H1 (cell line): ENCODE measurements around the gene PSD2. TPM values are rescaled to one million over a fixed set of nuclear protein-coding genes. Genes with fewer than 3 reads are reported as not detected.

Experiments
- CTCF ChIA-PET: fragments of 300-600 bp; sonication (Branson Sonifier 250); formaldehyde crosslinking; loops from one replicate; lab custom pipeline; 2021; ENCODE audit not compliant: partially characterized antibody; lab: Charles Lee
- POLR2A ChIA-PET: fragments of 300-600 bp; sonication (Branson Sonifier 250); formaldehyde crosslinking; loops from one replicate; lab custom pipeline; 2021; ENCODE audit warnings: inconsistent platforms; ENCODE audit not compliant: partially characterized antibody; lab: Charles Lee
- DNase-seq, 2 experiments: peaks; one replicate each; pipeline versions ENCODE4 v3.0.0 to v3.0.0-alpha.2; 2010 to 2022; ENCODE audit warnings: low spot score in 2 of 2, low read depth in 1 of 2, mixed read lengths in 1 of 2
- FAIRE-seq: peaks from 2 replicates; lab custom pipeline; 2011; peaks lifted over from hg19 to GRCh38; lab: Jason Lieb, UNC
- H2AFZ ChIP-seq: 2 replicates; pipeline ENCODE4 v1.8.1; 2012; ENCODE audit warnings: low read length, inconsistent platforms
- H2AK5ac ChIP-seq: 2 replicates; pipeline ENCODE4 v1.6.1; 2013; ENCODE audit warnings: low read depth, low read length
- H2BK120ac ChIP-seq: replicated peaks from 2 replicates; pipeline ENCODE3; 2013; ENCODE audit warnings: low read depth, low read length, inconsistent platforms
- H2BK12ac ChIP-seq: 2 replicates; pipeline ENCODE4 v1.6.1; 2013; ENCODE audit warnings: low read depth, low read length
- H2BK15ac ChIP-seq: 2 replicates; pipeline ENCODE4 v1.6.1; 2013; ENCODE audit warnings: low read length
- H2BK20ac ChIP-seq: 2 replicates; pipeline ENCODE4 v1.6.1; 2013; ENCODE audit warnings: low read length
- H2BK5ac ChIP-seq: 2 replicates; pipeline ENCODE4 v1.6.1; 2013; ENCODE audit warnings: low read depth, low read length
- H3K14ac ChIP-seq: 2 replicates; pipeline ENCODE4 v1.6.1; 2013; ENCODE audit warnings: inconsistent platforms; ENCODE audit not compliant: insufficient read length
- H3K18ac ChIP-seq: 2 replicates; pipeline ENCODE4 v1.6.1; 2013; ENCODE audit warnings: low read length; ENCODE audit errors: extremely low read depth
- H3K23ac ChIP-seq: 2 replicates; pipeline ENCODE4 v1.6.1; 2013; ENCODE audit warnings: inconsistent platforms; ENCODE audit not compliant: insufficient read length
- H3K23me2 ChIP-seq: 2 replicates; pipeline ENCODE4 v1.6.1; 2013; ENCODE audit warnings: low read depth, low read length
- H3K27ac ChIP-seq: 2 replicates; pipeline ENCODE4 v1.6.1; 2011; ENCODE audit warnings: low read depth, low read length, inconsistent platforms
- H3K27me3 ChIP-seq, 4 experiments: replicated peaks in 1 of 4; 1 replicate in 1 of 4; 2 replicates in 3 of 4; pipeline versions ENCODE4 v1.6.1 to v1.8.1; 2011 to 2013; ENCODE audit warnings: low read length in 3 of 4, mild to moderate bottlenecking in 3 of 4, inconsistent platforms in 2 of 4, mixed read lengths in 2 of 4, moderate library complexity in 1 of 4; ENCODE audit not compliant: control insufficient read depth in 3 of 4, insufficient read depth in 3 of 4; ENCODE audit errors: extremely low read depth in 1 of 4
- H3K36me3 ChIP-seq, 4 experiments: 2 replicates each; pipeline versions ENCODE4 v1.6.1 to v1.8.1; 2011 to 2013; ENCODE audit warnings: mild to moderate bottlenecking in 4 of 4, low read length in 3 of 4, moderate library complexity in 2 of 4, control low read depth in 1 of 4, inconsistent platforms in 1 of 4; ENCODE audit not compliant: insufficient read depth in 4 of 4, control insufficient read depth in 2 of 4
- H3K4ac ChIP-seq: replicated peaks from 2 replicates; pipeline ENCODE3; 2013; ENCODE audit warnings: low read length, low read depth, mixed read lengths, inconsistent platforms; ENCODE audit not compliant: insufficient read length
- H3K4me1 ChIP-seq, 4 experiments: replicated peaks in 1 of 4; 1 replicate in 1 of 4; 2 replicates in 3 of 4; pipeline versions ENCODE4 v1.6.1 to v1.8.1; 2011 to 2013; ENCODE audit warnings: low read length in 3 of 4, inconsistent platforms in 2 of 4, mixed read lengths in 1 of 4; ENCODE audit not compliant: insufficient read depth in 4 of 4, control insufficient read depth in 3 of 4
- H3K4me2 ChIP-seq, 2 experiments: 2 replicates each; pipeline versions ENCODE4 v1.6.1 to v1.8.1; 2011 to 2013; ENCODE audit warnings: low read depth in 2 of 2, low read length in 2 of 2, control low read depth in 1 of 2, inconsistent platforms in 1 of 2, mild to moderate bottlenecking in 1 of 2; ENCODE audit not compliant: insufficient read depth in 1 of 2
- H3K4me3 ChIP-seq, 4 experiments: fragments of 200-600, 300-600 bp in 1 of 4; sonication (generic), shearing (Covaris generic), sonication (Bioruptor Twin) in 1 of 4; 2 replicates each; pipeline versions ENCODE4 v1.5.1 to v1.8.1; 2011 to 2016; ENCODE audit warnings: low read length in 4 of 4, low read depth in 3 of 4, control low read depth in 2 of 4, inconsistent platforms in 2 of 4, mild to moderate bottlenecking in 2 of 4, mixed read lengths in 1 of 4, moderate library complexity in 1 of 4; ENCODE audit not compliant: insufficient read depth in 2 of 4; ENCODE audit errors: extremely low read depth in 1 of 4
- H3K56ac ChIP-seq: replicated peaks from 2 replicates; pipeline ENCODE3; 2013; ENCODE audit warnings: low read depth, mild to moderate bottlenecking, mixed read lengths, low read length, inconsistent platforms; ENCODE audit not compliant: insufficient read length
- H3K79me1 ChIP-seq: 2 replicates; pipeline ENCODE4 v1.6.1; 2013; ENCODE audit warnings: low read depth, low read length, control low read depth
- H3K79me2 ChIP-seq, 2 experiments: 2 replicates each; pipeline versions ENCODE4 v1.6.1 to v1.8.1; 2012 to 2013; ENCODE audit warnings: low read length in 2 of 2, mild to moderate bottlenecking in 2 of 2, inconsistent platforms in 1 of 2; ENCODE audit not compliant: insufficient read depth in 2 of 2, control insufficient read depth in 1 of 2
- H3K9ac ChIP-seq, 4 experiments: replicated peaks in 1 of 4; 1 replicate in 1 of 4; 2 replicates in 3 of 4; pipeline versions ENCODE4 v1.6.1 to v1.8.1; 2011 to 2013; ENCODE audit warnings: low read depth in 3 of 4, low read length in 3 of 4, control low read depth in 2 of 4, mild to moderate bottlenecking in 2 of 4, moderate library complexity in 2 of 4, inconsistent platforms in 1 of 4; ENCODE audit errors: extremely low read depth in 1 of 4
- H3K9me3 ChIP-seq, 2 experiments: 2 replicates each; pipeline versions ENCODE4 v1.6.1 to v1.8.1; 2012 to 2013; ENCODE audit warnings: mild to moderate bottlenecking in 2 of 2, moderate library complexity in 2 of 2, control low read depth in 1 of 2, inconsistent platforms in 1 of 2, low read depth in 1 of 2, low read length in 1 of 2, mixed read lengths in 1 of 2; ENCODE audit not compliant: insufficient read depth in 2 of 2
- H4K20me1 ChIP-seq, 2 experiments: replicated peaks in 1 of 2; 2 replicates each; pipeline versions ENCODE3 to v1.8.1; 2011 to 2013; ENCODE audit warnings: inconsistent platforms in 2 of 2, low read length in 2 of 2, mild to moderate bottlenecking in 1 of 2; ENCODE audit not compliant: insufficient read depth in 2 of 2, control insufficient read depth in 1 of 2
- H4K5ac ChIP-seq: 2 replicates; pipeline ENCODE4 v1.6.1; 2013; ENCODE audit warnings: low read length, low read depth, mixed read lengths, inconsistent platforms; ENCODE audit not compliant: insufficient read length
- H4K8ac ChIP-seq: 2 replicates; pipeline ENCODE4 v1.8.0; 2013; ENCODE audit warnings: mild to moderate bottlenecking, moderate library complexity, low read length, inconsistent platforms; ENCODE audit not compliant: insufficient read depth; ENCODE audit errors: extremely low read depth
- H4K91ac ChIP-seq: replicated peaks from 2 replicates; pipeline ENCODE3; 2013; ENCODE audit warnings: low read length, mixed read lengths, inconsistent platforms; ENCODE audit not compliant: insufficient read length
- CTBP2 ChIP-seq: IDR thresholded peaks from 2 replicates; pipeline ENCODE4 v1.7.0; 2011; ENCODE audit warnings: borderline replicate concordance, mild to moderate bottlenecking, moderate library complexity, mixed read lengths, low read length; ENCODE audit not compliant: insufficient read depth, insufficient read length
- MAFK ChIP-seq: IDR thresholded peaks from 2 replicates; pipeline ENCODE4 v1.6.1; 2012; ENCODE audit warnings: low read depth, mild to moderate bottlenecking, improper control_type of control experiment, low read length
- RFX5 ChIP-seq: IDR thresholded peaks from 2 replicates; pipeline ENCODE4 v1.6.1; 2011; ENCODE audit warnings: low read depth, low read length, improper control_type of control experiment, borderline replicate concordance
- WGBS, 2 experiments: shearing (Covaris generic) in 1 of 2; methylation state at CpG; one replicate each; pipeline versions ENCODE4 v1.1.6 to v1.1.7; 2013 to 2015; ENCODE audit warnings: low lambda C conversion rate in 2 of 2, mixed read lengths in 2 of 2, inconsistent platforms in 1 of 2, low coverage in 1 of 2, missing lambda C conversion rate in 1 of 2; ENCODE audit not compliant: insufficient replicate concordance in 2 of 2, insufficient coverage in 1 of 2, insufficient read length in 1 of 2; ENCODE audit errors: extremely low coverage in 1 of 2, missing lambda C conversion rate in 1 of 2; 5-methylcytosine and 5-hydroxymethylcytosine counted together
- polyA plus RNA-seq, 7 experiments: library from polyadenylated mRNA; depleted of rRNA in 3 of 7; stranded (reverse) in 5 of 7; unstranded in 2 of 7; fragments of >200 nt in 5 of 7; fragments of 200-250 nt in 2 of 7; gene quantifications; 1 replicate in 5 of 7; 2 replicates in 1 of 7; 4 replicates in 1 of 7; pipeline versions ENCODE4 v1.2.1 to v1.2.3, GENCODE V29; 2011 to 2013; ENCODE audit warnings: missing spikeins in 2 of 7, mixed read lengths in 2 of 7
- total RNA-seq: library from RNA; stranded (reverse); fragmentation: NEBNext Ultra II Directional; extraction: Animal tissue kit (Norgen Biotek cat#: 25700); gene quantifications from 2 replicates; pipeline ENCODE4 v1.2.1, GENCODE V29; 2021

PSD2 gene
- total and polyA plus RNA-seq, 2 of the 8 experiments (the other 6 are each of a cell fraction or from before 2014, with no cell fraction given), result 0.06 to 0.14 TPM

GRCh38 chr5:139863361-139863760 is 67.8 kb downstream of the PSD2 start:
- no peak overlapping the region for H4K8ac ChIP-seq
- no peak overlapping the region for H3K9ac ChIP-seq
- no peak overlapping the region for H2AK5ac ChIP-seq
- H3K18ac ChIP-seq, result no peak overlapping the region; the same call in 1 of the 2 replicates
- no peaks in the 10 kb centered on the region for H3K9me3 ChIP-seq
- no peak overlapping the region for H2AFZ ChIP-seq
- no peak for DNase-seq
- H3K4me1 ChIP-seq, result no peaks in the 10 kb centered on the region
- H3K4me3 ChIP-seq, result no peak overlapping the region
- ChIA-PET POLR2A (interaction anchor here (1.4 kb wide), 1 partner anchor 76 kb away, joined by 4 read pairs; no protein-coding TSS in a partner anchor), CTCF (interaction anchor here (0.6 to 13.2 kb wide), 41 partner anchors 8 to 368 kb away, joined by 3 to 173 read pairs (median 5); no protein-coding TSS in a partner anchor)
- no peak overlapping the region for H2BK5ac ChIP-seq
- H3K79me1 ChIP-seq, result no peaks in the 10 kb centered on the region
- no peak overlapping the region for H3K4me2 ChIP-seq
- no peak overlapping the region for H3K14ac ChIP-seq
- H2BK20ac ChIP-seq, result no peak overlapping the region
- FAIRE-seq, result no peak
- no peak overlapping the region for H4K5ac ChIP-seq
- 89% methylated on average over 9 of the region's 9 CpGs; no CpG with 5 or more reads in 1 of the 2 experiments for WGBS, 2 experiments
- no peak overlapping the region for H3K4ac ChIP-seq
- no peaks in the 10 kb centered on the region for H4K20me1 ChIP-seq
- no peak overlapping the region for H2BK12ac ChIP-seq
- H3K79me2 ChIP-seq, result no peaks in the 10 kb centered on the region
- H3K56ac ChIP-seq, result no peak overlapping the region
- no peak overlapping the region for H4K91ac ChIP-seq
- no peak overlapping the region for H2BK15ac ChIP-seq
- no peaks in the 10 kb centered on the region for H3K36me3 ChIP-seq
- TF ChIP-seq MAFK, result no peak
- TF ChIP-seq RFX5, result no peak
- no peak for TF ChIP-seq CTBP2
- no peak overlapping the region for H2BK120ac ChIP-seq
- no peaks in the 10 kb centered on the region; the same call in 1 of the 2 replicates for H3K23me2 ChIP-seq
- no peak overlapping the region for H3K23ac ChIP-seq
- H3K27ac ChIP-seq, result no peak overlapping the region
- H3K27me3 ChIP-seq, result peaks cover 0 to 2% (median 0%) of the 10 kb centered on the region in 4 experiments; a peak in 1 of 7 replicates
